C4-2B (cell line): ENCODE results near the gene GIT1.

Experiments used
- CTCF ChIP-seq: fragments of 450-650 bp; conservative IDR thresholded peaks from 2 replicates; pipeline ENCODE4 v1.5.1; 2017; ENCODE audit warnings: mild to moderate bottlenecking
- ZFX ChIP-seq: fragments of 450-650 bp; IDR thresholded peaks from 2 replicates; pipeline ENCODE4 v1.6.1; 2017

- TF ChIP-seq CTCF (no peak), ZFX (no peak)
Observed at GRCh38 chr17:29590411-29591145, 1.1 kb upstream of the GIT1 start.
